Sigmoid colon (tissue), 7 donors: Measurements from ENCODE around the gene BTNL2. TPM values are rescaled to one million over a fixed set of nuclear protein-coding genes. Genes with fewer than 3 reads are reported as not detected.

Source experiments
- DNase-seq: peaks from one replicate; pipeline ENCODE4 v3.0.0-alpha.2; 2019
- H3K27ac ChIP-seq, 4 donors: fragments of 200-600 bp; sonication (generic); one replicate each; pipeline ENCODE4 v1.5.1; 2016 to 2019; ENCODE audit warnings: mild to moderate bottlenecking in 1 of 4
- H3K27me3 ChIP-seq, 3 donors: fragments of 200-600 bp; sonication (generic); one replicate each; pipeline ENCODE4 v1.5.1; 2019; ENCODE audit warnings: mild to moderate bottlenecking in 1 of 3
- H3K36me3 ChIP-seq, 4 donors: fragments of 200-600 bp; sonication (generic); one replicate each; pipeline ENCODE4 v1.5.1; 2016 to 2019
- H3K4me1 ChIP-seq, 4 donors: fragments of 200-600 bp; sonication (generic); one replicate each; pipeline ENCODE4 v1.5.1; 2017 to 2019
- H3K4me3 ChIP-seq, 4 donors: fragments of 200-600 bp; sonication (generic); one replicate each; pipeline ENCODE4 v1.5.1; 2017 to 2019; ENCODE audit warnings: mild to moderate bottlenecking in 2 of 4, moderate library complexity in 1 of 4
- H3K9me3 ChIP-seq, 4 donors: fragments of 200-600 bp in 3 of 4; sonication (generic) in 3 of 4; one replicate each; pipeline versions ENCODE4 v1.5.1 to v1.6.1; 2013 to 2019
- EP300 ChIP-seq, 4 donors: sonication (generic); formaldehyde crosslinking; IDR thresholded peaks; one replicate each; pipeline ENCODE4 v1.6.1; 2017; ENCODE audit warnings: antibody characterized with exemption in 4 of 4
- POLR2A ChIP-seq, 2 donors: fragments of 450-650 bp; IDR thresholded peaks; one replicate each; pipeline ENCODE4 v1.6.1; 2016; ENCODE audit warnings: antibody characterized with exemption in 2 of 2, mild to moderate bottlenecking in 2 of 2, moderate library complexity in 2 of 2
- POLR2AphosphoS5 ChIP-seq, 4 donors: sonication (generic); formaldehyde crosslinking; IDR thresholded peaks; one replicate each; pipeline ENCODE4 v1.6.1; 2017; ENCODE audit warnings: antibody characterized with exemption in 4 of 4
- WGBS, 2 donors: extraction: QIAGEN DNeasy Blood & Tissue Kit; methylation state at CpG; one replicate each; pipeline ENCODE4 v1.1.7; 2013; 5-methylcytosine and 5-hydroxymethylcytosine counted together
- intact Hi-C: fragments of 100-400 bp; cut with DNase I; formaldehyde crosslinking; loops from one replicate; pipeline ENCODE4 v1.15.1; 2023
- polyA plus RNA-seq, 3 donors: library from polyadenylated mRNA; stranded (reverse); fragments of 200-250 nt; gene quantifications; one replicate each; pipeline ENCODE4 v1.2.3, GENCODE V29; 2013
- total RNA-seq, 4 donors: library from RNA; depleted of rRNA; stranded (reverse); fragments of >200 nt; gene quantifications; one replicate each; pipeline ENCODE4 v1.1.0, GENCODE V29; 2016
- TF ChIP-seq, protein P1 (sequence below), 4 experiments: fragments of 450-650 bp in 3 of 4; fragments of 200-600 bp in 1 of 4; IDR thresholded peaks; one replicate each; pipeline ENCODE4 v1.5.1; 2016 to 2019; ENCODE audit warnings: antibody characterized with exemption in 4 of 4, mild to moderate bottlenecking in 3 of 4, moderate library complexity in 2 of 4
- donor health status: healthy with polysubstance abuse.
- donor health status: Bipolar disorder and iron deficiency.
- donor health status: healthy.

Gene BTNL2
- total and polyA plus RNA-seq, 7 donors, result not detected

DNA sequence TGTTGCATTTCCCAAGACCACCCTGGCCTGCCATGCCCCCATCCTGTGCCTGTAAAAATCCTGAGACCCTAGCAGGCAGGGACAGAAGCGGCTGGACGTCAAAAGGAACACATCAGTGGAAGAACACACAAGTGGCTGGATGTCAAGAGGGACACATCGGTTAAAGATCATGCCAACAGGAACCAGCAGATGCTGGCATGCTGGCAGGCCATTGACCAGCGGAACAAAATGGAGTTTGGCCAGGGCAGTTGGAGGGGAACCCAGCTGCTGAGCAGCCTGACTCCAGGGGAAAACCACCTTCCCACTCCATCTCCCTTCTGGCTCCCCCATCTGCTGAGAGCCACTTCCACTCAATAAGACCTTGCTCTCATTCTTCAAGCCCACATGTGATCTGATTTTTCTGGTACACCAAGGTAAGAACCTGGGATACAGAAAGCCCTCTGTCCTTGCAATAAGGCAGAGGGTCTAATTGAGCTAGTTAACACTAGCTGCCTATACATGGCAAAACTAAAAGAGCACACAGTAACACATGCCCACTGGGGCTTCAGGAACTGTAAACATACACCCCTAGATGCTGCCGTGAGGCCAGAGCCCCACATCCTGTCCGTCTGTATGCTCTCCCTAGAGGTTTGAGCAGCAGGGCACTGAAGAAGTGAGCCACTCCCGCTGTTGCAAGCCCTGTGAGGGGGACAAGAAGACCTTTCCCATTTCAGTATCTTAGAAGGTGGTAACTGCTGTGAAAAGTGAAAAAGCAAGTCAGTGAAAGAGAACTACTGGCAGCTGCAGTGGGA is 31.0 kb downstream of the BTNL2 start:
- H3K4me1 ChIP-seq, result no peaks in the 10 kb centered on the region
- intact Hi-C loops, result no loop called here
- WGBS, 2 donors, result 81 to 89% methylated on average over 7 of the region's 7 CpGs
- DNase-seq, result no peak
- H3K4me3 ChIP-seq, result no peak overlapping the region
- H3K27ac ChIP-seq, result no peak overlapping the region
- TF ChIP-seq, protein P1, sequence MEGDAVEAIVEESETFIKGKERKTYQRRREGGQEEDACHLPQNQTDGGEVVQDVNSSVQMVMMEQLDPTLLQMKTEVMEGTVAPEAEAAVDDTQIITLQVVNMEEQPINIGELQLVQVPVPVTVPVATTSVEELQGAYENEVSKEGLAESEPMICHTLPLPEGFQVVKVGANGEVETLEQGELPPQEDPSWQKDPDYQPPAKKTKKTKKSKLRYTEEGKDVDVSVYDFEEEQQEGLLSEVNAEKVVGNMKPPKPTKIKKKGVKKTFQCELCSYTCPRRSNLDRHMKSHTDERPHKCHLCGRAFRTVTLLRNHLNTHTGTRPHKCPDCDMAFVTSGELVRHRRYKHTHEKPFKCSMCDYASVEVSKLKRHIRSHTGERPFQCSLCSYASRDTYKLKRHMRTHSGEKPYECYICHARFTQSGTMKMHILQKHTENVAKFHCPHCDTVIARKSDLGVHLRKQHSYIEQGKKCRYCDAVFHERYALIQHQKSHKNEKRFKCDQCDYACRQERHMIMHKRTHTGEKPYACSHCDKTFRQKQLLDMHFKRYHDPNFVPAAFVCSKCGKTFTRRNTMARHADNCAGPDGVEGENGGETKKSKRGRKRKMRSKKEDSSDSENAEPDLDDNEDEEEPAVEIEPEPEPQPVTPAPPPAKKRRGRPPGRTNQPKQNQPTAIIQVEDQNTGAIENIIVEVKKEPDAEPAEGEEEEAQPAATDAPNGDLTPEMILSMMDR (IDR thresholded peaks at IDR 0.05), result no peak
- TF ChIP-seq POLR2A (IDR thresholded peaks at IDR 0.05), result no peak
- no peak for TF ChIP-seq EP300 (IDR thresholded peaks at IDR 0.05)
- TF ChIP-seq POLR2AphosphoS5 (IDR thresholded peaks at IDR 0.05), result no peak
- H3K9me3 ChIP-seq, result no peaks in the 10 kb centered on the region
- H3K27me3 ChIP-seq, result no peaks in the 10 kb centered on the region
- H3K36me3 ChIP-seq, result no peaks in the 10 kb centered on the region

DNA sequence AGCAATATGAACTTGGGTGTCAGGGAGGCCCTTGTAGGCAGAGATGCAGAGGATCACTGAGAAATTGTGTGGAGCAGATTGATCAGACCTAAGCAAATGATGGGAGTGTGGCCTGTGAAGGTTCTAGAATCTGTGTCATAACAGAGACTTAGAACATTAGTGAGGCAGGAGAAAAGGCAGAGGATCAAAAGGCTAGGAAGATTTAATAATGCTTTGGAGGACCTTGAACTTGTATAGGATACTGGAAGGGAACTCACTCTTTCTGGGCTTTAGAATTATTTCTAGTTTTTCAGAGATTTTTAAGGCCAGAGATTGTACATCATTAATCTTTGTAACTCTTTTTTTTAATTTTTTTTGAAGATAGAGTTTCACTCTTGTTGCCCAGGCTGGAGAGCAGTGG is 35.2 kb downstream of the BTNL2 start, which contains the start of gene TSBP1:
TSBP1 (minus strand) TSS at position 101 of the 400 bp plus-strand sequence. CDS start 197 bp downstream, outside the sequence.
- no peak for TF ChIP-seq EP300 (IDR thresholded peaks at IDR 0.05)
- no peak for TF ChIP-seq POLR2A (IDR thresholded peaks at IDR 0.05)
- TF ChIP-seq, protein P1 (IDR thresholded peaks at IDR 0.05), result no peak
- no peak for TF ChIP-seq POLR2AphosphoS5 (IDR thresholded peaks at IDR 0.05)
- Histone ChIP-seq H3K4me1 (no peaks in the 10 kb centered on the region), H3K4me3 (no peak within 1 kb of the TSS), H3K27me3 (no peaks in the 10 kb centered on the region), H3K36me3 (no peaks in the 10 kb centered on the region), H3K27ac (no peak within 1 kb of the TSS), H3K9me3 (no peaks in the 10 kb centered on the region)
- DNase-seq, result no peak
- intact Hi-C loops, result no loop called here

DNA sequence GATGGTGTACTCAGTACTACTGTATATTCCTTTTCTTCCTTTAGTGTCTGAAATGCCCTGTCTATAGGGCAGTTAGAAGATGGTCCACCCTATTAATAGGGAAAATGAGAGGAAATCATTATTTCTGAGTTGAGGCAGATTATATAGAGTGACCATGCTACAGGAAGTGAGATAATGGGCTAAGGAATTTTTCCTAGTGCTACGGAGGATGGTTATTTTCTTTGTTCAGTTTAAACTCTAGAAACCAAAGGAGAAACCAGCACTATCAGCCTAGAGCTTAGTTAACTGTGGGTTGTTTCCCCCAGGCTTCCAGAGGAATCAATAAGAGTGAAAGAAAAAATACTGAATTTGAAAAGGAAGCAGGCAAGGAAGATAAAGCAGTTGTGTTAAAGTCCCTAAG is 35.8 kb downstream of the BTNL2 start:
- WGBS, 2 donors, result 57 to 64% methylated on average over 1 of the region's 1 CpG
- intact Hi-C loops, result no loop called here
- Histone ChIP-seq H3K4me3 (no peak overlapping the region), H3K4me1 (no peaks in the 10 kb centered on the region), H3K27me3 (no peaks in the 10 kb centered on the region), H3K27ac (no peak overlapping the region), H3K9me3 (no peaks in the 10 kb centered on the region), H3K36me3 (no peaks in the 10 kb centered on the region)
- no peak for DNase-seq
- TF ChIP-seq POLR2A (IDR thresholded peaks at IDR 0.05), result no peak
- TF ChIP-seq, protein P1 (IDR thresholded peaks at IDR 0.05), result no peak
- TF ChIP-seq POLR2AphosphoS5 (IDR thresholded peaks at IDR 0.05), result no peak

DNA sequence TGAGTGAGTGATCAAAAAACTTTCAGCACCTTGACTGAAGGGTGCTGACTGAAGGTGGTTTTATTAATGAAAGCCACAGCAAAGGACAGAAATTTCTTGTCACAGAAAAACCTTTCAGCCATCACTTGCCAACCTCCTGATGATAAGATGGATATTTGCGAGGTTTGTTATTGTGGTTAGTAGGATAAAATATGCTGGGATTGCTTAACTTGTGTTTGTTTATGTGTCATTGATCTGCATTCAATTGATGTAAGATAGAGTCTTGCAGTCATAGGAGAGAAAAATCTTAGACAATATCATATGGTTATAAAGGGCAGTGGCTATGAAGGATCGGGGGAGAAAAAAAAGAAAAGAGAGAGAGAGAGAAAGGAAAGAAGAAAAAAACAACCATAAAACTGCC is 36.5 kb downstream of the BTNL2 start:
- TF ChIP-seq EP300 (IDR thresholded peaks at IDR 0.05) (no peak), POLR2AphosphoS5 (IDR thresholded peaks at IDR 0.05) (no peak), POLR2A (IDR thresholded peaks at IDR 0.05) (no peak)
- TF ChIP-seq, protein P1 (IDR thresholded peaks at IDR 0.05), result no peak
- DNase-seq, result no peak
- Histone ChIP-seq H3K36me3 (no peaks in the 10 kb centered on the region), H3K27me3 (no peaks in the 10 kb centered on the region), H3K4me3 (no peak overlapping the region), H3K27ac (no peak overlapping the region), H3K4me1 (no peaks in the 10 kb centered on the region), H3K9me3 (no peaks in the 10 kb centered on the region)
- WGBS, 2 donors, result 77 to 84% methylated on average over 2 of the region's 2 CpGs
- intact Hi-C loops, result no loop called here

DNA sequence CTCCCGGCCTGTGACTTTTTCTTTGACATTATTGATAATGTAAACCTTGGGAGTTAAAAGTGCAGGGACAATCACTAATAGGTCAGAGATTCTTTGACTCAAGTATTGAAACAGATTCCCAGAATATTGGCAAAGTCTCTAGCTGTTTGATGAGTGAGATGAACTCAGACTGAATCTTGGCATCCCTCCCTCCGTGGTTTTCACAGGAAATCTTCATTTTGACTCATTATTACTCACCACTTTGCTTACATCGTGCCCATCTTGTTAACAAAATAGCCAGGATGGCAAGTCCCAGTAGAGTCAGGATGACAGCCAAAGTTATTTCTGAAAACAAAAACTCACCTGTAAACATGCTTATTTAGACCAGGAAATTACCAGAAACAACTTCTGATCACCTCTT is 37.3 kb downstream of the BTNL2 start:
- no peak for DNase-seq
- H3K27ac ChIP-seq, result no peak overlapping the region
- H3K36me3 ChIP-seq, result no peaks in the 10 kb centered on the region
- TF ChIP-seq EP300 (IDR thresholded peaks at IDR 0.05) (no peak), POLR2A (IDR thresholded peaks at IDR 0.05) (no peak), POLR2AphosphoS5 (IDR thresholded peaks at IDR 0.05) (no peak)
- TF ChIP-seq, protein P1 (IDR thresholded peaks at IDR 0.05), result no peak
- 62 to 73% methylated on average over 3 of the region's 3 CpGs for WGBS, 2 donors
- no peaks in the 10 kb centered on the region for H3K4me1 ChIP-seq
- H3K4me3 ChIP-seq, result no peak overlapping the region
- H3K9me3 ChIP-seq, result no peaks in the 10 kb centered on the region
- intact Hi-C loops, result no loop called here
- no peaks in the 10 kb centered on the region for H3K27me3 ChIP-seq
